Measurements from ENCODE around the gene PPFIA1.
"Not testable (repeated sequence)": the region's sequence is repeated elsewhere in the genome, so short reads cannot be mapped to it uniquely, and the experiment has no call there.

PPFIA1 gene

GRCh38 chr11:70402016-70402415 lies 131.5 kb downstream of the PPFIA1 start:
- no peak overlapping the region for H3K9ac ChIP-seq (ENCODE audit: low read length)
- H3K36me3 ChIP-seq (ENCODE audit: control insufficient read depth, low read depth, low read length), result peaks cover 15% of the 10 kb centered on the region
- H3K9me3 ChIP-seq (ENCODE audit: control insufficient read depth, low read depth, low read length), result no peaks in the 10 kb centered on the region
- no peaks in the 10 kb centered on the region for H3K27me3 ChIP-seq (ENCODE audit: control insufficient read depth, insufficient read depth, low read length)
- no peak overlapping the region for H3K4me3 ChIP-seq (ENCODE audit: low read length)
- H3K4me1 ChIP-seq (ENCODE audit: control insufficient read depth, low read depth, low read length), result peaks cover 6% of the 10 kb centered on the region
- H3K27ac ChIP-seq (ENCODE audit: low read length), result no peak overlapping the region

GRCh38 chr11:70402685-70403084 lies 132.2 kb downstream of the PPFIA1 start:
- no peak overlapping the region for H3K27ac ChIP-seq (ENCODE audit: low read length)
- no peak overlapping the region for H3K9ac ChIP-seq (ENCODE audit: low read length)
- H3K9me3 ChIP-seq (ENCODE audit: control insufficient read depth, low read depth, low read length), result no peaks in the 10 kb centered on the region
- H3K36me3 ChIP-seq (ENCODE audit: control insufficient read depth, low read depth, low read length), result peaks cover 22% of the 10 kb centered on the region
- peaks cover 6% of the 10 kb centered on the region for H3K4me1 ChIP-seq (ENCODE audit: control insufficient read depth, low read depth, low read length)
- H3K4me3 ChIP-seq (ENCODE audit: low read length), result no peak overlapping the region
- no peaks in the 10 kb centered on the region for H3K27me3 ChIP-seq (ENCODE audit: control insufficient read depth, insufficient read depth, low read length)

- Histone ChIP-seq H3K4me1 (ENCODE audit: control insufficient read depth, low read depth, low read length) (peaks cover 6% of the 10 kb centered on the region), H3K27me3 (ENCODE audit: control insufficient read depth, insufficient read depth, low read length) (no peaks in the 10 kb centered on the region), H3K9me3 (ENCODE audit: control insufficient read depth, low read depth, low read length) (no peaks in the 10 kb centered on the region), H3K4me3 (ENCODE audit: low read length) (no peak overlapping the region), H3K36me3 (ENCODE audit: control insufficient read depth, low read depth, low read length) (peaks cover 36% of the 10 kb centered on the region), H3K9ac (ENCODE audit: low read length) (no peak overlapping the region), H3K27ac (ENCODE audit: low read length) (no peak overlapping the region)
These were observed 133.8 kb downstream of the PPFIA1 start for GRCh38 chr11:70404244-70404643.

GRCh38 chr11:70405679-70406395 lies 135.3 kb downstream of the PPFIA1 start:
- H3K27ac ChIP-seq (ENCODE audit: low read length), result no peak overlapping the region
- no peaks in the 10 kb centered on the region for H3K27me3 ChIP-seq (ENCODE audit: control insufficient read depth, insufficient read depth, low read length)
- peaks cover 52% of the 10 kb centered on the region for H3K36me3 ChIP-seq (ENCODE audit: control insufficient read depth, low read depth, low read length)

GRCh38 chr11:70407121-70407520 lies 136.6 kb downstream of the PPFIA1 start:
- Histone ChIP-seq H3K9me3 (ENCODE audit: control insufficient read depth, low read depth, low read length) (no peaks in the 10 kb centered on the region), H3K4me3 (ENCODE audit: low read length) (no peak overlapping the region), H3K36me3 (ENCODE audit: control insufficient read depth, low read depth, low read length) (peaks cover 65% of the 10 kb centered on the region), H3K9ac (ENCODE audit: low read length) (no peak overlapping the region), H3K4me1 (ENCODE audit: control insufficient read depth, low read depth, low read length) (no peaks in the 10 kb centered on the region), H3K27me3 (ENCODE audit: control insufficient read depth, insufficient read depth, low read length) (no peaks in the 10 kb centered on the region), H3K27ac (ENCODE audit: low read length) (no peak overlapping the region)

More at GRCh38 chr11:70405679-70406395, 135.3 kb downstream of the PPFIA1 start:
- no peaks in the 10 kb centered on the region for H3K9me3 ChIP-seq (ENCODE audit: control insufficient read depth, low read depth, low read length)
- H3K4me1 ChIP-seq (ENCODE audit: control insufficient read depth, low read depth, low read length), result no peaks in the 10 kb centered on the region
- no peak overlapping the region for H3K4me3 ChIP-seq (ENCODE audit: low read length)
- H3K9ac ChIP-seq (ENCODE audit: low read length), result no peak overlapping the region

- H3K27me3 ChIP-seq (ENCODE audit: control insufficient read depth, insufficient read depth, low read length), result no peaks in the 10 kb centered on the region
- H3K27ac ChIP-seq (ENCODE audit: low read length), result no peak overlapping the region
- peaks cover 69% of the 10 kb centered on the region for H3K36me3 ChIP-seq (ENCODE audit: control insufficient read depth, low read depth, low read length)
- no peaks in the 10 kb centered on the region for H3K4me1 ChIP-seq (ENCODE audit: control insufficient read depth, low read depth, low read length)
- no peaks in the 10 kb centered on the region for H3K9me3 ChIP-seq (ENCODE audit: control insufficient read depth, low read depth, low read length)
- H3K4me3 ChIP-seq (ENCODE audit: low read length), result no peak overlapping the region
- no peak overlapping the region for H3K9ac ChIP-seq (ENCODE audit: low read length)
These were observed 137.3 kb downstream of the PPFIA1 start for GRCh38 chr11:70407814-70408213.

GRCh38 chr11:70408326-70408725 lies 137.8 kb downstream of the PPFIA1 start:
- H3K27ac ChIP-seq (ENCODE audit: low read length); H3K9me3 ChIP-seq (ENCODE audit: control insufficient read depth, low read depth, low read length); H3K9ac ChIP-seq (ENCODE audit: low read length); H3K4me3 ChIP-seq (ENCODE audit: low read length); H3K4me1 ChIP-seq (ENCODE audit: control insufficient read depth, low read depth, low read length); H3K27me3 ChIP-seq (ENCODE audit: control insufficient read depth, insufficient read depth, low read length): not testable (repeated sequence)
- H3K36me3 ChIP-seq (ENCODE audit: control insufficient read depth, low read depth, low read length), result peaks cover 74% of the 10 kb centered on the region

GRCh38 chr11:70409437-70409836 lies 138.9 kb downstream of the PPFIA1 start:
- Histone ChIP-seq H3K27ac (ENCODE audit: low read length) (no peak overlapping the region), H3K4me1 (ENCODE audit: control insufficient read depth, low read depth, low read length) (no peaks in the 10 kb centered on the region), H3K27me3 (ENCODE audit: control insufficient read depth, insufficient read depth, low read length) (no peaks in the 10 kb centered on the region), H3K4me3 (ENCODE audit: low read length) (no peak overlapping the region), H3K9me3 (ENCODE audit: control insufficient read depth, low read depth, low read length) (no peaks in the 10 kb centered on the region), H3K9ac (ENCODE audit: low read length) (no peak overlapping the region), H3K36me3 (ENCODE audit: control insufficient read depth, low read depth, low read length) (peaks cover 82% of the 10 kb centered on the region)

- H3K4me3 ChIP-seq (ENCODE audit: low read length), result no peak overlapping the region
- no peak overlapping the region for H3K27ac ChIP-seq (ENCODE audit: low read length)
- H3K9ac ChIP-seq (ENCODE audit: low read length), result no peak overlapping the region
- H3K27me3 ChIP-seq (ENCODE audit: control insufficient read depth, insufficient read depth, low read length), result no peaks in the 10 kb centered on the region
- H3K4me1 ChIP-seq (ENCODE audit: control insufficient read depth, low read depth, low read length), result no peaks in the 10 kb centered on the region
- no peaks in the 10 kb centered on the region for H3K9me3 ChIP-seq (ENCODE audit: control insufficient read depth, low read depth, low read length)
- H3K36me3 ChIP-seq (ENCODE audit: control insufficient read depth, low read depth, low read length), result peaks cover 87% of the 10 kb centered on the region
These were observed 139.4 kb downstream of the PPFIA1 start for GRCh38 chr11:70409871-70410270.

GRCh38 chr11:70410276-70411205 lies 140.1 kb downstream of the PPFIA1 start:
- no peak overlapping the region for H3K27ac ChIP-seq (ENCODE audit: low read length)
- H3K36me3 ChIP-seq (ENCODE audit: control insufficient read depth, low read depth, low read length), result peaks cover 87% of the 10 kb centered on the region
- no peaks in the 10 kb centered on the region for H3K4me1 ChIP-seq (ENCODE audit: control insufficient read depth, low read depth, low read length)
- no peak overlapping the region for H3K4me3 ChIP-seq (ENCODE audit: low read length)
- no peak overlapping the region for H3K9ac ChIP-seq (ENCODE audit: low read length)
- no peaks in the 10 kb centered on the region for H3K27me3 ChIP-seq (ENCODE audit: control insufficient read depth, insufficient read depth, low read length)
- no peaks in the 10 kb centered on the region for H3K9me3 ChIP-seq (ENCODE audit: control insufficient read depth, low read depth, low read length)

GRCh38 chr11:70411713-70412452 lies 141.4 kb downstream of the PPFIA1 start:
- no peak overlapping the region for H3K9ac ChIP-seq (ENCODE audit: low read length)
- no peak overlapping the region for H3K4me3 ChIP-seq (ENCODE audit: low read length)
- no peak overlapping the region for H3K27ac ChIP-seq (ENCODE audit: low read length)
- peaks cover 96% of the 10 kb centered on the region for H3K36me3 ChIP-seq (ENCODE audit: control insufficient read depth, low read depth, low read length)
- H3K9me3 ChIP-seq (ENCODE audit: control insufficient read depth, low read depth, low read length), result no peaks in the 10 kb centered on the region
- no peaks in the 10 kb centered on the region for H3K4me1 ChIP-seq (ENCODE audit: control insufficient read depth, low read depth, low read length)
- no peaks in the 10 kb centered on the region for H3K27me3 ChIP-seq (ENCODE audit: control insufficient read depth, insufficient read depth, low read length)
